B cell (primary cell): ENCODE data around the gene RASA2.

Experiments
- EZH2 ChIP-seq: IDR thresholded peaks from 2 replicates; pipeline ENCODE4 v1.6.1; 2012; ENCODE audit warnings: borderline replicate concordance, low read depth, mild to moderate bottlenecking, moderate library complexity, low read length; ENCODE audit not compliant: insufficient read depth, poor library complexity, severe bottlenecking
- TF ChIP-seq, protein P1 (sequence below): fragments of 200-600 bp; IDR thresholded peaks from one replicate; pipeline ENCODE4 v1.8.0; 2022; ENCODE audit warnings: antibody characterized with exemption, mild to moderate bottlenecking

DNA sequence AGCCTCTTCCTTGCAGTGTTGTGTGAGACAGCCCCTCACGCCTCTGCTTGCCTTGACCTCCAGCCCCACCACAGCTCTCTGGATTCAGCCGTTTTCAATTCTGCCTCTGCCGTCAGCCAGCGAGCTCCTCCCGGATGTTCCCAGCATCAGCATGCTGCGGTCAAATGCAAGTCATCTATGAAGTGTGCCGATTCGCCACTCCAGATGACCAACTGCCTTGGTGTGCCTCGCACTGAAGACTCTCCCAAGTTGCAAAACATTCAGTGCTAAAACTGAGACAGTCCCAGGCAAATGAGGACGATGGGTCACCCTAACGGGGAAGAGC lies 30.6 kb upstream of the RASA2 start:
- TF ChIP-seq, protein P1, sequence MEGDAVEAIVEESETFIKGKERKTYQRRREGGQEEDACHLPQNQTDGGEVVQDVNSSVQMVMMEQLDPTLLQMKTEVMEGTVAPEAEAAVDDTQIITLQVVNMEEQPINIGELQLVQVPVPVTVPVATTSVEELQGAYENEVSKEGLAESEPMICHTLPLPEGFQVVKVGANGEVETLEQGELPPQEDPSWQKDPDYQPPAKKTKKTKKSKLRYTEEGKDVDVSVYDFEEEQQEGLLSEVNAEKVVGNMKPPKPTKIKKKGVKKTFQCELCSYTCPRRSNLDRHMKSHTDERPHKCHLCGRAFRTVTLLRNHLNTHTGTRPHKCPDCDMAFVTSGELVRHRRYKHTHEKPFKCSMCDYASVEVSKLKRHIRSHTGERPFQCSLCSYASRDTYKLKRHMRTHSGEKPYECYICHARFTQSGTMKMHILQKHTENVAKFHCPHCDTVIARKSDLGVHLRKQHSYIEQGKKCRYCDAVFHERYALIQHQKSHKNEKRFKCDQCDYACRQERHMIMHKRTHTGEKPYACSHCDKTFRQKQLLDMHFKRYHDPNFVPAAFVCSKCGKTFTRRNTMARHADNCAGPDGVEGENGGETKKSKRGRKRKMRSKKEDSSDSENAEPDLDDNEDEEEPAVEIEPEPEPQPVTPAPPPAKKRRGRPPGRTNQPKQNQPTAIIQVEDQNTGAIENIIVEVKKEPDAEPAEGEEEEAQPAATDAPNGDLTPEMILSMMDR: no peak
- TF ChIP-seq EZH2: no peak
